Mesothelial cell of epicardium (in vitro differentiated cells): ENCODE results near the gene CDKAL1. TPM values are rescaled to one million over a fixed set of nuclear protein-coding genes. Genes with fewer than 3 reads are reported as not detected.
A peak's percentile ranks its signal among the peaks of the same experiment; 100 is the strongest.

Source experiments
- DNase-seq, 2 experiments: peaks; one replicate each; pipeline ENCODE4 v3.0.0; 2021; ENCODE audit warnings: low spot score in 2 of 2; ENCODE audit not compliant: unreplicated experiment in 2 of 2
- H3K27ac Mint-ChIP-seq: 2 replicates; pipeline ENCODE4 v1.8.0; 2021; ENCODE audit warnings: mixed read lengths
- H3K27me3 Mint-ChIP-seq: 2 replicates; pipeline ENCODE4 v1.8.0; 2021; ENCODE audit warnings: low read depth, mixed read lengths
- H3K36me3 Mint-ChIP-seq: 2 replicates; pipeline ENCODE4 v1.8.0; 2021; ENCODE audit warnings: mixed read lengths
- H3K4me1 Mint-ChIP-seq: 2 replicates; pipeline ENCODE4 v1.8.0; 2021; ENCODE audit warnings: mixed read lengths
- H3K4me3 Mint-ChIP-seq: 2 replicates; pipeline ENCODE4 v1.8.0; 2021; ENCODE audit warnings: mild to moderate bottlenecking, moderate library complexity, mixed read lengths
- H3K9me3 Mint-ChIP-seq: 2 replicates; pipeline ENCODE4 v1.8.0; 2021; ENCODE audit warnings: mixed read lengths
- total RNA-seq: library from RNA; stranded (reverse); gene quantifications from 3 replicates; pipeline ENCODE4 v1.2.1, GENCODE V29; 2021
- TF ChIP-seq, protein P1 (sequence below): fragments of 200-600 bp; sonication (generic); IDR thresholded peaks from one replicate; pipeline ENCODE4 v1.5.0; 2021; ENCODE audit warnings: antibody characterized with exemption; ENCODE audit not compliant: unreplicated experiment

The CDKAL1 gene
- total RNA-seq, 1 donor from 2014 or later = 22.6 TPM

- TF ChIP-seq, protein P1, sequence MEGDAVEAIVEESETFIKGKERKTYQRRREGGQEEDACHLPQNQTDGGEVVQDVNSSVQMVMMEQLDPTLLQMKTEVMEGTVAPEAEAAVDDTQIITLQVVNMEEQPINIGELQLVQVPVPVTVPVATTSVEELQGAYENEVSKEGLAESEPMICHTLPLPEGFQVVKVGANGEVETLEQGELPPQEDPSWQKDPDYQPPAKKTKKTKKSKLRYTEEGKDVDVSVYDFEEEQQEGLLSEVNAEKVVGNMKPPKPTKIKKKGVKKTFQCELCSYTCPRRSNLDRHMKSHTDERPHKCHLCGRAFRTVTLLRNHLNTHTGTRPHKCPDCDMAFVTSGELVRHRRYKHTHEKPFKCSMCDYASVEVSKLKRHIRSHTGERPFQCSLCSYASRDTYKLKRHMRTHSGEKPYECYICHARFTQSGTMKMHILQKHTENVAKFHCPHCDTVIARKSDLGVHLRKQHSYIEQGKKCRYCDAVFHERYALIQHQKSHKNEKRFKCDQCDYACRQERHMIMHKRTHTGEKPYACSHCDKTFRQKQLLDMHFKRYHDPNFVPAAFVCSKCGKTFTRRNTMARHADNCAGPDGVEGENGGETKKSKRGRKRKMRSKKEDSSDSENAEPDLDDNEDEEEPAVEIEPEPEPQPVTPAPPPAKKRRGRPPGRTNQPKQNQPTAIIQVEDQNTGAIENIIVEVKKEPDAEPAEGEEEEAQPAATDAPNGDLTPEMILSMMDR = no peak
- Mint-ChIP-seq H3K4me1 (peaks cover 29% of the 10 kb centered on the region), H3K27me3 (no peaks in the 10 kb centered on the region), H3K27ac (no peak overlapping the region), H3K9me3 (peaks cover 22% of the 10 kb centered on the region), H3K4me3 (no peak overlapping the region), H3K36me3 (peaks cover 12% of the 10 kb centered on the region)
- no peak for DNase-seq
These were observed 674.5 kb downstream of the CDKAL1 start for GRCh38 chr6:21208796-21209186.

GRCh38 chr6:21213492-21213891 is 679.2 kb downstream of the CDKAL1 start:
- TF ChIP-seq, protein P1 = no peak
- H3K36me3 Mint-ChIP-seq = peaks cover 5% of the 10 kb centered on the region
- H3K4me1 Mint-ChIP-seq = peaks cover 18% of the 10 kb centered on the region
- H3K27ac Mint-ChIP-seq = peak overlapping the region; percentile 3
- DNase-seq = no peak
- peaks cover 15% of the 10 kb centered on the region for H3K9me3 Mint-ChIP-seq
- no peak overlapping the region for H3K4me3 Mint-ChIP-seq
- no peaks in the 10 kb centered on the region for H3K27me3 Mint-ChIP-seq

DNA sequence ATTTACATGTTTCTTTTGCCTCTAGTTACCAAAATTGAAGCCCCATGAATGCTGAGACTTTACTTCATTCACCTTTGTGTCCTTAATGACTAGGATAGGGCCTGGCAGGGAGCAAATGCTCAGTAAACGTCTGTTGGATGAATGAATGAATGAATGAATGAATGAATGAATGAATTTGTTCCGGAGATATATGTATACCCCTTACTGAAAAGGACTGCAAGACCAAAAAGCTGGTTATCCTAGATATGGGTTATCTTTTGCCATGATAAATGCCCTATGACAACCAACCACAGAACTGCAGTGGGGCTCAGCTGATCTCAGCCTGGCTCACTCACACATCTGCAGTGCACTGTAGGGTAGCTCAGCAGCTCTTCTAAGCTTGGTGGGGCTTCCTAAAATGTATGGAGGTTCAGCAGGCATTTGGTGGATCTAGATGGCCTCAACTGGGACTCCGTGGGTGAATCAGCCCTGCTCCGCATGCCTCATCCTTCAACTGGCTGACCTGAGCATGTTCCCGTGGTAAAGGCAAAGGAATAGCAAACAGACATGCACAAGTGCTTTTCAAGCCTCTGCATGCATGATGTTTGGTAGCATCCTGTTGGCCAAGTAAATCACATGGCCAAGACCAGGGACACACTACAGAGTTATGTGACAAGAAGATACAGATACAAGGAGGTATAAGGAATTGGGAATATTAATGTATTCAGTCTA is 680.6 kb downstream of the CDKAL1 start:
- no peak for DNase-seq
- H3K4me1 Mint-ChIP-seq = peaks cover 24% of the 10 kb centered on the region
- H3K27me3 Mint-ChIP-seq = no peaks in the 10 kb centered on the region
- TF ChIP-seq, protein P1 = no peak
- H3K36me3 Mint-ChIP-seq = peaks cover 9% of the 10 kb centered on the region
- no peak overlapping the region for H3K4me3 Mint-ChIP-seq
- no peak overlapping the region for H3K27ac Mint-ChIP-seq
- peaks cover 15% of the 10 kb centered on the region for H3K9me3 Mint-ChIP-seq

GRCh38 chr6:21219241-21219640 is 685.0 kb downstream of the CDKAL1 start:
- TF ChIP-seq, protein P1 = no peak
- H3K27me3 Mint-ChIP-seq = no peaks in the 10 kb centered on the region
- peaks cover 4% of the 10 kb centered on the region for H3K36me3 Mint-ChIP-seq
- peak overlapping the region; percentile 96 for H3K27ac Mint-ChIP-seq
- peaks cover 15% of the 10 kb centered on the region for H3K4me1 Mint-ChIP-seq
- no peak for DNase-seq
- no peaks in the 10 kb centered on the region for H3K9me3 Mint-ChIP-seq
- no peak overlapping the region for H3K4me3 Mint-ChIP-seq

DNA sequence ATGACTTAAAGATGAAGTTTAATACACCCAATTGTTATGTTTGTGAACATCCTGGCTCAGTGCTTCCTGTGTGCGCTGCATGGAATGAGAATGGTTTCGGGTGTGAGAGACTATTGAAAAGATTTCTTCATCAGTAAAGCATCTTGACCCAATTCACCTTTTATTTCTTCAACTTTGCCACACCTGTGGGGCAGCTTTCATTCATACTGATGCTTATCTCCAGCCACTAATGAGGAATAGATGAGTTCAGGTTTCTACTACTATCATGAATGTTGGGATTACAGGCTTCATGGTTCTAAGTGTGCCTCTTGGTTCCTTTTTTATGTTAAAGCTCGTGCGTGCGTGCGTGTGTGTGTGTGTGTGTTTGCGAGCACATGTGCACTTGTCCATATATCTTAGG is 685.6 kb downstream of the CDKAL1 start:
- peaks cover 4% of the 10 kb centered on the region for H3K36me3 Mint-ChIP-seq

More for the DNA sequence above, 685.6 kb downstream of the CDKAL1 start:
- H3K4me1 Mint-ChIP-seq = peaks cover 15% of the 10 kb centered on the region
- no peaks in the 10 kb centered on the region for H3K27me3 Mint-ChIP-seq
- H3K4me3 Mint-ChIP-seq = no peak overlapping the region
- H3K9me3 Mint-ChIP-seq = no peaks in the 10 kb centered on the region
- H3K27ac Mint-ChIP-seq = peak overlapping the region; percentile 96
- TF ChIP-seq, protein P1 = no peak
- DNase-seq = no peak
